Stomach (tissue), 19 donors: ENCODE results near the gene CARHSP1. TPM values are rescaled to one million over a fixed set of nuclear protein-coding genes. Genes with fewer than 3 reads are reported as not detected.
"Not testable (repeated sequence)": the region's sequence is repeated elsewhere in the genome, so short reads cannot be mapped to it uniquely, and the experiment has no call there.

ENCODE experiments used
- DNase-seq, 2 donors: peaks; one replicate each; pipeline versions ENCODE4 v3.0.0 to v3.0.0-alpha.2; 2013 to 2019
- H3K27ac ChIP-seq, 5 donors: fragments of 200-600 bp in 4 of 5; sonication (generic) in 4 of 5; one replicate each; pipeline ENCODE4 v1.5.1; 2013 to 2019; ENCODE audit warnings: mild to moderate bottlenecking in 1 of 5, moderate library complexity in 1 of 5
- H3K27me3 ChIP-seq, 3 donors: fragments of 200-600 bp; sonication (generic); one replicate each; pipeline ENCODE4 v1.5.1; 2017 to 2019; ENCODE audit warnings: mixed run types in 1 of 3
- H3K36me3 ChIP-seq, 4 donors: fragments of 200-600 bp; sonication (generic); 1 replicate in 3 of 4; 2 replicates in 1 of 4; pipeline ENCODE4 v1.5.1; 2016 to 2019
- H3K4me1 ChIP-seq, 4 donors: fragments of 200-600 bp; sonication (generic); one replicate each; pipeline ENCODE4 v1.5.1; 2016 to 2019
- H3K4me3 ChIP-seq, 4 donors: fragments of 200-600 bp; sonication (generic) in 3 of 4; one replicate each; pipeline ENCODE4 v1.5.1; 2016 to 2019; ENCODE audit warnings: mild to moderate bottlenecking in 1 of 4
- H3K9me3 ChIP-seq, 4 donors: fragments of 200-600 bp; sonication (generic); one replicate each; pipeline ENCODE4 v1.5.1; 2016 to 2019
- CTCF ChIP-seq, 7 experiments: fragments of 450-650 bp in 4 of 7; fragments of 200-600 bp in 3 of 7; sonication (generic) in 3 of 7; IDR thresholded peaks; one replicate each; pipeline ENCODE4 v1.5.1; 2016 to 2019; ENCODE audit warnings: antibody characterized with exemption in 7 of 7, control low read depth in 2 of 7, mild to moderate bottlenecking in 1 of 7
- EP300 ChIP-seq: sonication (generic); formaldehyde crosslinking; IDR thresholded peaks from one replicate; pipeline ENCODE4 v1.6.1; 2017; ENCODE audit warnings: antibody characterized with exemption
- POLR2A ChIP-seq, 4 donors: fragments of 450-650 bp; IDR thresholded peaks; one replicate each; pipeline ENCODE4 v1.6.1; 2016; ENCODE audit warnings: antibody characterized with exemption in 4 of 4, control low read depth in 2 of 4, mild to moderate bottlenecking in 1 of 4, moderate library complexity in 1 of 4
- POLR2AphosphoS5 ChIP-seq, 3 donors: sonication (generic); formaldehyde crosslinking; IDR thresholded peaks; one replicate each; pipeline ENCODE4 v1.6.1; 2016; ENCODE audit warnings: antibody characterized with exemption in 3 of 3
- WGBS, 5 donors: extraction: QIAGEN DNeasy Blood & Tissue Kit in 3 of 5; methylation state at CpG; one replicate each; pipeline versions ENCODE4 v1.1.5 to v1.1.7; 2013 to 2018; 5-methylcytosine and 5-hydroxymethylcytosine counted together
- intact Hi-C: fragments of 100-400 bp; cut with DNase I; formaldehyde crosslinking; loops from one replicate; pipeline ENCODE4 v1.15.1; 2023; ENCODE audit warnings: low total_unique reads
- long read RNA-seq, 10 donors: transcript quantifications; one replicate each; lab custom pipeline, GENCODE V29; 2026
- polyA plus RNA-seq, 3 donors: library from polyadenylated mRNA; stranded (reverse); fragments of 200-250 nt; gene quantifications; one replicate each; pipeline ENCODE4 v1.2.3, GENCODE V29; 2013
- total RNA-seq, 5 donors: library from RNA; depleted of rRNA; stranded (reverse); fragments of >200 nt; gene quantifications; one replicate each; pipeline versions ENCODE4 v1.1.0 to v1.2.3, GENCODE V29; 2014 to 2016
- donor health status: healthy with polysubstance abuse.
- donor health status: Bipolar disorder and iron deficiency.
- donor health status: healthy.

The CARHSP1 gene
- total RNA-seq (10 to 100 TPM in 4 of 5 donors, 1 to 10 TPM in 1; 2.0 to 78.6 (median 36.4) TPM), polyA plus RNA-seq (100 to 1,000 TPM in 2 of 3 donors, 10 to 100 TPM in 1; 95.5 to 190 (median 149) TPM)
- long read RNA-seq, donor 1, transcript CARHSP1-201 (4 exons, 746 nt), result major isoform, 13 of 15 reads
- long read RNA-seq, donor 1, partial matches to known transcripts, result 0 of 15 reads
- long read RNA-seq, donor 1, other reads (novel, unspliced or antisense), result 0 of 15 reads
- long read RNA-seq, donor 2, transcript CARHSP1-201 (4 exons, 746 nt), result major isoform, 17 of 25 reads
- long read RNA-seq, donor 2, partial matches to known transcripts, result 6 of 25 reads
- long read RNA-seq, donor 2, other reads (novel, unspliced or antisense), result 0 of 25 reads
- long read RNA-seq, donor 3, transcript CARHSP1-201 (4 exons, 746 nt), result major isoform, 16 of 27 reads
- long read RNA-seq, donor 3, partial matches to known transcripts, result 11 of 27 reads
- long read RNA-seq, donor 3, other reads (novel, unspliced or antisense), result 0 of 27 reads
- long read RNA-seq, donor 4, partial matches to known transcripts, result 0 of 4 reads
- long read RNA-seq, donor 4, other reads (novel, unspliced or antisense), result 0 of 4 reads
- long read RNA-seq, donor 5, transcript CARHSP1-201 (4 exons, 746 nt), result major isoform, 19 of 46 reads
- long read RNA-seq, donor 5, partial matches to known transcripts, result 27 of 46 reads
- long read RNA-seq, donor 5, other reads (novel, unspliced or antisense), result 0 of 46 reads
- long read RNA-seq, donor 6, transcript CARHSP1-201 (4 exons, 746 nt), result major isoform, 43 of 50 reads
- long read RNA-seq, donor 6, partial matches to known transcripts, result 0 of 50 reads
- long read RNA-seq, donor 6, other reads (novel, unspliced or antisense), result 0 of 50 reads
- long read RNA-seq, donor 7, transcript CARHSP1-201 (4 exons, 746 nt), result major isoform, 23 of 60 reads
- long read RNA-seq, donor 7, partial matches to known transcripts, result 34 of 60 reads
- long read RNA-seq, donor 7, other reads (novel, unspliced or antisense), result 0 of 60 reads
- long read RNA-seq, donor 8, transcript CARHSP1-201 (4 exons, 746 nt), result major isoform, 26 of 44 reads
- long read RNA-seq, donor 8, partial matches to known transcripts, result 16 of 44 reads
- long read RNA-seq, donor 8, other reads (novel, unspliced or antisense), result 0 of 44 reads
- long read RNA-seq, donor 9, transcript CARHSP1-201 (4 exons, 746 nt), result major isoform, 17 of 33 reads
- long read RNA-seq, donor 9, partial matches to known transcripts, result 16 of 33 reads
- long read RNA-seq, donor 9, other reads (novel, unspliced or antisense), result 0 of 33 reads
- long read RNA-seq, donor 10, transcript CARHSP1-201 (4 exons, 746 nt), result major isoform, 11 of 12 reads
- long read RNA-seq, donor 10, partial matches to known transcripts, result 0 of 12 reads
- long read RNA-seq, donor 10, other reads (novel, unspliced or antisense), result 0 of 12 reads

- Histone ChIP-seq H3K9me3 (no peaks in the 10 kb centered on the region), H3K36me3 (no peaks in the 10 kb centered on the region), H3K27me3 (no peaks in the 10 kb centered on the region), H3K4me3 (peak within 1 kb of the TSS; percentile 61 to 76 (median 70)), H3K4me1 (peaks cover 36 to 73% (median 60%) of the 10 kb centered on the region in 4 donors), H3K27ac (peak within 1 kb of the TSS; percentile 86 to 95 (median 91))
- WGBS, 5 donors, result 0% methylated on average over 5 to 83 of the region's 83 CpGs
- intact Hi-C loops, result no loop called here
- DNase-seq, result peak; percentile 89 to 97
- TF ChIP-seq EP300 (no peak), POLR2AphosphoS5 (IDR thresholded peaks at IDR 0.05) (peak in 2 of 3 donors; percentile 57 to 65), CTCF (IDR thresholded peaks at IDR 0.05) (no peak)
These were observed at the start of gene CARHSP1 for GRCh38 chr16:8868416-8869211. CARHSP1 (minus strand) TSS chr16:8869006; CDS start chr16:8859328, 9,678 bp downstream.

- Histone ChIP-seq H3K36me3 (peaks cover 58 to 100% (median 97%) of the 10 kb centered on the region in 4 donors), H3K4me1 (peaks cover 8 to 41% (median 23%) of the 10 kb centered on the region in 4 donors)
- WGBS, 5 donors, result 86 to 94% (median 89%) methylated on average over 10 of the region's 10 CpGs
- intact Hi-C loops, DNase-seq, H3K27me3 ChIP-seq, H3K27ac ChIP-seq, H3K9me3 ChIP-seq, H3K4me3 ChIP-seq: not testable (repeated sequence)
These were observed 48.5 kb upstream of the CARHSP1 start for GRCh38 chr16:8917336-8917735.

- WGBS, 5 donors, result 75 to 90% (median 86%) methylated on average over 5 of the region's 5 CpGs
- Histone ChIP-seq H3K4me3 (no peak overlapping the region), H3K9me3 (no peaks in the 10 kb centered on the region), H3K36me3 (peaks cover 55 to 100% (median 97%) of the 10 kb centered on the region in 4 donors), H3K27me3 (no peaks in the 10 kb centered on the region), H3K27ac (no peak overlapping the region), H3K4me1 (peaks cover 8 to 47% (median 28%) of the 10 kb centered on the region in 4 donors)
- TF ChIP-seq POLR2AphosphoS5 (IDR thresholded peaks at IDR 0.05) (no peak), EP300 (no peak), CTCF (IDR thresholded peaks at IDR 0.05) (no peak), POLR2A (IDR thresholded peaks at IDR 0.05) (no peak)
- intact Hi-C loops, result no loop called here
- no peak for DNase-seq
These were observed 47.9 kb upstream of the CARHSP1 start for GRCh38 chr16:8916541-8917225.
